Neutrophil (primary cell): ENCODE data around the gene APOA4.

ENCODE experiments used
- H3K27ac ChIP-seq: fragments of 200-600 bp; sonication (generic); 2 replicates; pipeline ENCODE4 v1.5.1; 2016; ENCODE audit warnings: mild to moderate bottlenecking, moderate library complexity
- H3K27me3 ChIP-seq: fragments of 200-600 bp; sonication (generic); 2 replicates; pipeline ENCODE4 v1.6.0; 2016; ENCODE audit warnings: mild to moderate bottlenecking
- H3K36me3 ChIP-seq: fragments of 200-600 bp; sonication (generic); 2 replicates; pipeline ENCODE4 v1.5.1; 2017
- H3K4me1 ChIP-seq, 2 experiments: fragments of 200-600 bp in 1 of 2; sonication (generic) in 1 of 2; 1 replicate in 1 of 2; 2 replicates in 1 of 2; pipeline versions ENCODE4 v1.5.1 to v1.6.1; 2013 to 2016; ENCODE audit warnings: low read depth in 1 of 2, low read length in 1 of 2, mild to moderate bottlenecking in 1 of 2, moderate library complexity in 1 of 2; ENCODE audit not compliant: control insufficient read depth in 1 of 2, insufficient read depth in 1 of 2
- H3K4me3 ChIP-seq, 2 experiments: fragments of 200-600 bp in 1 of 2; sonication (generic) in 1 of 2; 1 replicate in 1 of 2; 2 replicates in 1 of 2; pipeline ENCODE4 v1.5.1; 2013 to 2016; ENCODE audit warnings: low read depth in 1 of 2, low read length in 1 of 2, mild to moderate bottlenecking in 1 of 2, moderate library complexity in 1 of 2
- H3K9me3 ChIP-seq: fragments of 200-600 bp; sonication (generic); 2 replicates; pipeline ENCODE4 v1.5.1; 2016
- TF ChIP-seq, protein P1 (sequence below): fragments of 200-600 bp; sonication (generic); IDR thresholded peaks from 2 replicates; pipeline ENCODE4 v1.5.1; 2016; ENCODE audit warnings: antibody characterized with exemption

The APOA4 gene

GRCh38 chr11:116822575-116822974 lies 529 bp downstream of the APOA4 start:
- Histone ChIP-seq H3K4me1 (no peaks in the 10 kb centered on the region), H3K27me3 (no peaks in the 10 kb centered on the region), H3K9me3 (no peaks in the 10 kb centered on the region), H3K36me3 (no peaks in the 10 kb centered on the region), H3K27ac (no peak overlapping the region), H3K4me3 (no peak overlapping the region)
- TF ChIP-seq, protein P1, sequence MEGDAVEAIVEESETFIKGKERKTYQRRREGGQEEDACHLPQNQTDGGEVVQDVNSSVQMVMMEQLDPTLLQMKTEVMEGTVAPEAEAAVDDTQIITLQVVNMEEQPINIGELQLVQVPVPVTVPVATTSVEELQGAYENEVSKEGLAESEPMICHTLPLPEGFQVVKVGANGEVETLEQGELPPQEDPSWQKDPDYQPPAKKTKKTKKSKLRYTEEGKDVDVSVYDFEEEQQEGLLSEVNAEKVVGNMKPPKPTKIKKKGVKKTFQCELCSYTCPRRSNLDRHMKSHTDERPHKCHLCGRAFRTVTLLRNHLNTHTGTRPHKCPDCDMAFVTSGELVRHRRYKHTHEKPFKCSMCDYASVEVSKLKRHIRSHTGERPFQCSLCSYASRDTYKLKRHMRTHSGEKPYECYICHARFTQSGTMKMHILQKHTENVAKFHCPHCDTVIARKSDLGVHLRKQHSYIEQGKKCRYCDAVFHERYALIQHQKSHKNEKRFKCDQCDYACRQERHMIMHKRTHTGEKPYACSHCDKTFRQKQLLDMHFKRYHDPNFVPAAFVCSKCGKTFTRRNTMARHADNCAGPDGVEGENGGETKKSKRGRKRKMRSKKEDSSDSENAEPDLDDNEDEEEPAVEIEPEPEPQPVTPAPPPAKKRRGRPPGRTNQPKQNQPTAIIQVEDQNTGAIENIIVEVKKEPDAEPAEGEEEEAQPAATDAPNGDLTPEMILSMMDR: no peak

DNA sequence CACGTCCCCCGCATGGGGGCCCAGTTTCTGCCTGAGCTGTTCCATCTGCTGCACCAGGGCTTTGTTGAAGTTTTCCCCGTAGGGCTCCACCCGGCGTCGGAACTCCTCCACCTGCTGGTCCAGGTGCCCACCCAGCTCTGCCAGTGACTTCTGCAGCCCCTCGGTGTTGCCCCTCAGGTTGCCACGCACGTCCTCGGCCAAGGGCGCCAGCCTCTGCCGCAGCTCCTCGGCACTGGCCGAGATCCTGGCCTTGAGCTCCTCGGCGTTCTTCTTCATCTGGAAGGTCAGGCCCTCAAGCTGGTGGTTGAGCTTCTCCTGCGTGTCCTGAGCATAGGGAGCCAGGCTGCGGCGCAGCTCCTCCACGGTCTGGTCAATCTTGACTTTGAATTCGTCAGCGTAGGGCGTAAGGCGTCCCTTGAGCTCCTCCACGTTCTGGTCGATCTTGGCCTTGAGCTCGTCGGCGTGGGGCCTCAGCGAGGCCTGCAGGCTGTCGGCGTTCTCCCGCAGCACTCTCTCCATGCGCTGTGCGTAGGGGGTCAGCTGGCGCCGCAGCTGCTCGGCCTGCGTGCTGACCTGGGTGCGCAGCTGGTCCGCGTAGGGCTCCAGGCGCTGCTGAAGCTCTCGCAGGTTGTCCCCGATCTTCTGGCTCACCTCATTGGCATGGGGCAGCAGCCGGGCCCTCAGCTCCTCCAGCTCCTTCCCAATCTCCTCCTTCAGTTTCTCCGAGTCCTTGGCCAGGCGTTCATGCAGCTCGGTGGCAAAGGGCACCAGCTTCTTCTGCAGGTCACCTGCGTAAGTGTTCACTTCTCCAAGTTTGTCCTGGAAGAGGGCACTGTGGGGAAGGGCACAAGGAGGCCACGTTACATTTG lies 1.8 kb downstream of the APOA4 start:
- Histone ChIP-seq H3K36me3 (no peaks in the 10 kb centered on the region), H3K9me3 (no peaks in the 10 kb centered on the region), H3K4me3 (no peak overlapping the region), H3K27ac (no peak overlapping the region), H3K4me1 (no peaks in the 10 kb centered on the region), H3K27me3 (no peaks in the 10 kb centered on the region)
- TF ChIP-seq, protein P1: no peak

- H3K27me3 ChIP-seq: no peaks in the 10 kb centered on the region
- no peak overlapping the region for H3K27ac ChIP-seq
- TF ChIP-seq, protein P1: no peak
- no peaks in the 10 kb centered on the region for H3K4me1 ChIP-seq
- no peaks in the 10 kb centered on the region for H3K36me3 ChIP-seq
- no peak overlapping the region for H3K4me3 ChIP-seq
- H3K9me3 ChIP-seq: no peaks in the 10 kb centered on the region
Observed at GRCh38 chr11:116819049-116819448, 4.1 kb downstream of the APOA4 start.

GRCh38 chr11:116814502-116814901 lies 8.6 kb downstream of the APOA4 start:
- H3K4me1 ChIP-seq: no peaks in the 10 kb centered on the region
- no peak overlapping the region for H3K27ac ChIP-seq
- TF ChIP-seq, protein P1: no peak
- H3K36me3 ChIP-seq: no peaks in the 10 kb centered on the region
- no peak overlapping the region for H3K4me3 ChIP-seq
- no peaks in the 10 kb centered on the region for H3K9me3 ChIP-seq
- no peaks in the 10 kb centered on the region for H3K27me3 ChIP-seq

DNA sequence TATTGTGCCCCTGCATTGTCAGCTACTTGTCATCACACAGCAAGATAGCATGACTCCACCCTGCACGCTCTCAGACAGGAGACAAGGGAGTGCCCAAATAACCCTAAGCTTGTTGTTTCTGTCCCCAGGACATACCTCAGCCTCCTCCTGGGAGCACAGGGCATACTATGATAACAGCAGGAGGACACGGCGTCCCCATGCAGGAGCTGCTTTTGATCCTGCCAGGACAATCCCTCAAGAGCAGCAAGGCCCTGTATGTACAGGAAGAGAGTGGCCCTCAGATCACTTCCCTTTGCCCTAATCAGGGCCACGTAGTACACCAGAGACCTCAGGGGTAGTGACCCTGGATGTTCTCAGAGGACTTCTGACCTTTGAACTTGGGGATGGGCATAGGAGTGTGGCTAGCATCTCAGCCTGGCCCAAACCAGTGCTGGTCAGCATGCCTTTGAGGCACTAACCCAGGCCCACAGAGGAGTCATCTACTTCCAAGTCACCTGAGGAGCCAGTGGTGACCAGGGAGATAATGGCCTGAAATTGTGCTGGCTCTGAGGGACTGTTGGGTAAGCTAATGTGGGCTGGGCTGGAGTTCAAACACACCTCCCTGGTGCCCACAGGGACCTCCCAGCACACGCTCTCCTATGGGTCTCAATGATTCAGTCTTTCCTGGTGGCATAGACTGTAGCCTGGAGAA lies 9.2 kb downstream of the APOA4 start:
- H3K4me3 ChIP-seq: no peak overlapping the region
- H3K27ac ChIP-seq: no peak overlapping the region
- no peaks in the 10 kb centered on the region for H3K36me3 ChIP-seq
- H3K27me3 ChIP-seq: no peaks in the 10 kb centered on the region
- no peaks in the 10 kb centered on the region for H3K4me1 ChIP-seq
- no peaks in the 10 kb centered on the region for H3K9me3 ChIP-seq
- TF ChIP-seq, protein P1: no peak
